ENCODE measurements around the gene PYGL. TPM values are rescaled to one million over a fixed set of nuclear protein-coding genes. Genes with fewer than 3 reads are reported as not detected.
"Not testable (repeated sequence)": the region's sequence is repeated elsewhere in the genome, so short reads cannot be mapped to it uniquely, and the experiment has no call there.

Gene PYGL
- total RNA-seq, 1 donor from 2014 or later = 161 TPM

DNA sequence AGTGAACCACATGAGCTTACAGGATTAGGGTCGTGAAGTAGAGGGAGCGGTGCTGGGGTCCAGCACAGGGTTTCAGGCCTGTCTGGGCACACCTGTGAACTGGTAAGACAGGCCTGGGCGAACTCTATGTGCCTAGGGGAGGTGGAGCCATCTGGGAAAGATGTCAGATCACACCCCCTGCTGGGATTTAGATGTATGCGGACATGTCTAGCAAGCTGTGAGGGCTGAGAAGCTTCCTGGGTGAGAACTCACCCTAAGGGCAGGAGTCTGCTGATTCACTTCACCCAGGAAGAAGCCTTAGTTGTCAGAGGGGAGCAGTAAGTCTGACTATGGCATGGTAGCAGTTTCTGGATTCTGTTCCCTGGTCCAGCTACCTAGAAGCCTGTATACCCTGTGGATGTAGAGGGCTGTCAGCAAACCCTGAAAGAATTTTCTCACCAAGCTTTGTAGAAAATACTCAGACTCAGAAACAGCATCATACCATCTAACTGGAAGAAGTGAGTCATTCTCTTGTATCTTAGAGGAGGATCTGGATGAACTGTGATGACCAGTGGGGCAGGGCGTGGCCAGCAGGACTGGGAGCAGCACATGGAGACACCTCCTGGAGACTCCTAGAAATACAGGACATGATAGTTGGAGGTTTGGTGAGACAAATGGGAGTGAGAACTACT lies 11.2 kb upstream of the PYGL start:
- DNase-seq (ENCODE audit: low read depth) = peak; percentile 92

DNA sequence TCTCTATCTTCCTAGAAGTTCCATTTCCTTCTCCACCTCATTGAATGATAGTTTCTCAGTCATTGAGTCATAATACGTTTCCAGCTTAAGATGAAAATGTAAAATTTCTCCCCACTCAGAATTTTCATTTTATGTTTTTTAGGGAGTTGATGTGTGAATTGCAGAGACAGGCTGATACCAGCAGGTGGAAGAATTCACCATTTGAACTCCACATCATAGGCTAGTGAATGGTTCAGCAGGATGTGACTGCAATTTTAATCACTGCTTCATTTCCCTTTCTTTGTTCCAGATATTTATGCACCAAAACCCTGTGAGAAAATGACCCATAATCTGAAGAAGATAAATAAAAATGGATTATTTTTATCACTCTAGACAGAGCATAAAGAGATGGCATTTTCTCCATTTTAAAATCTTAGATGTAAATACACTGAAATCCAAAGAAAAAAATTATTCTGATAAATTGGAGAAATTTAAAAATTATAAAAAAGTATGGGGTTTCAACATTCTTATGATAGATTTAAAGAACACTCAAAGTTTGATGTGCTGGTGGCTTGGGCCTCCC lies 10.6 kb upstream of the PYGL start:
- peak; percentile 75 for DNase-seq (ENCODE audit: low read depth)

DNA sequence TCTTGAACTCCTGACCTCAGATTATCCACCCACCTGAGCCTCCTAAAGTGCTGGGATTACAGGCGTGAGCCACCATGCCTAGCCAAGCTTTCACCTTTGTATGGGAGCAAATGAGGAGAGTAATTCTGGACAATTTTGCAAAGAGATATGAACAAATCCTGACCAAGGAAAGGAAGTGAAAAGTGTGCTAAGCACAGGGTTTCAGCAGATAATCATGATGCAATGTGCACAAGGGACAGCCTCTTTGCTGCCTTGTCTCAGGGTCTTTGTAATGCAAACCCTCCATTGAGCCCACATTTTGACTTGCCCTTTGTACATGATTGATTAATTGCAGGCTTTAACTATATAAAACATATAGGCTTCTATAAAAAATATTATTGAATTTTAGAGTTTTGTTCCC lies 9.2 kb upstream of the PYGL start:
- no peak for DNase-seq (ENCODE audit: low read depth)

DNA sequence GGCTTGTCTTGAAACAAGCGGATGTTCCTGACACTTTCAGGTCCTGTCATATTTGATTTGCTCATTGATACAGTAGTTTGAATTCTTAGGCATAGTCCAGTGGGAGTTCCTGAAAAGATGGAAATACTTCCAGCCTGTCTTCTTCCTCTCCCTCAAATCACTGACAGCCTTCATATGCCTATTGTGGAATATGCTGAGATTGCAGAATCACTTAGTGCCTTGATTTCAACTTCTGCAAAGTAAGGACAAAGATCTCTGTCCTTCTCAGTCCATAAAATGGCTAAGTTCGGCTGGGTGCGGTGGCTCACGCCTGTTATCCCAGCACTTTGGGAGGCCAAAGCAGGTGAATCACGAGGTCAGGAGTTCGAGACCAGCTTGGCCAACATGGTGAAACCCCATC lies 6.7 kb upstream of the PYGL start:
- no peak for DNase-seq (ENCODE audit: low read depth)

DNA sequence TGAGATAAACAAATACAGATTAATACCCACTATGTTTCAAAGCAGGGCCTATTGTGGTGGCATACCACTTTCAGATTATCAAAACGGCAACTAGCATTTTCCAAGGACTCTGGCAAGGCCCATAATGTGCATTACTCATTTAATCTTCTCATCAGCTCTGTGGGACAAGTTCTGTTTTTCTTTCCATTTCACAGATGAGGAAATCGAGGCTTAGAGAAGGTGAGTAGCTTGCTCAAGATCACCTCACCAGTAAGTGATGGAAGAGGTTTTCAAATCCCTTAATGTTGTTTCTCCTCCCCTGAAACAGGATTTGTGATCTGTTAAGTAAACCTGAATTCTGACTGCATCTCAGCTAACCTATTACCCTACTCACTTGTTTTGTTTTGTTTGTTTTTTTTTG lies 3.9 kb upstream of the PYGL start:
- no peak for DNase-seq (ENCODE audit: low read depth)

DNA sequence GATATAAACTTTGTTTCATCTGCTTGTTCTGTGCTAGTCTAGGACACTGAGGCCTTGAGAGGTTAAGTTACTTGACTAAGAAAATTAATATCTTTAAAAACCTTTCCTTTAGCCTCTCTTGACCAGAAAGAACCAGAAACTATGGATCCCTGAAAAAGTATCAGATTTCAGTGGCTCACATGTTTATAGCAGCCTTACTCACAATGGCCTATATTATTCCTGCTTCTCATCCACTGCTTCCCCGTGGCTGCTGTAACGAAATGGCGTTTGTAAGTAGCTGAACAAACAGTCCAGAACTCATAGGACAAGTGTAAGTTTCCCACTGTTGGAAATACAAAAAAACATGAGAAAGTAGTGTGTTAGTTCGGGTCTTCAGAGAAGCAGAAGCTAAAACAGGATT lies 3.2 kb upstream of the PYGL start:
- DNase-seq (ENCODE audit: low read depth) = peak; percentile 12

DNA sequence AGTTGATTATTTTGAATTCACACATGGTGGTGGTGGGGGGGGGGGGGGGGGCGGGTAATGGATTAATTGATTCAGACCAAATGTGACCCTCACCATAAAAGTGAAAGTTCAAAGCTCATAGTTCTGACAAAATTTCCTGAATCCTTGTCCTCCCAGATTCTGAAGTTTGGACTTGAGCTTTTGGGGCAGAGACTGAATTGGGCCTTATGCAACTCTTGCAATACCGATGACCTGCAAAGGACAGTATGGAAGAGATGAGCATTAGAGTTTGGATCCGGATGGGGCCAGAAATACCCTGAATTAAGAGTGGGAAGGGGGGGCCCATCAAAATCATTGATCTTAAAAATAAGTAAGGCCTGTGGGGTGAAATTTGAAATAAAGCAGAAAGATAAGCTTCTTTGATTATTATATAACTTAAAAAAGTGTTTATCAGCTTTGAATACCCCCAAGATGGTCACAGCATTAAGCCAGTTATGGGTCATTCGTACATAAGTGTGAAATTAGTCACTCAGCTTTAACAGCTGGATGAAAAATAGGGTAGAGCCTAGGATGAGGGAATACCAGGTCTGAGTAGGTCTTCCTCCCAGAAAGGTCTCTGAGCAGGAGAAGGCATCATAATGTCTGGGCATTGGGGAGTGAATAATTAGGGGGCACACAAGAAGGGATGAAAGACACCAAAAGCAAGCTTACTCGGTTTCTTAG lies 2.1 kb upstream of the PYGL start:
- no peak for DNase-seq (ENCODE audit: low read depth)

DNA sequence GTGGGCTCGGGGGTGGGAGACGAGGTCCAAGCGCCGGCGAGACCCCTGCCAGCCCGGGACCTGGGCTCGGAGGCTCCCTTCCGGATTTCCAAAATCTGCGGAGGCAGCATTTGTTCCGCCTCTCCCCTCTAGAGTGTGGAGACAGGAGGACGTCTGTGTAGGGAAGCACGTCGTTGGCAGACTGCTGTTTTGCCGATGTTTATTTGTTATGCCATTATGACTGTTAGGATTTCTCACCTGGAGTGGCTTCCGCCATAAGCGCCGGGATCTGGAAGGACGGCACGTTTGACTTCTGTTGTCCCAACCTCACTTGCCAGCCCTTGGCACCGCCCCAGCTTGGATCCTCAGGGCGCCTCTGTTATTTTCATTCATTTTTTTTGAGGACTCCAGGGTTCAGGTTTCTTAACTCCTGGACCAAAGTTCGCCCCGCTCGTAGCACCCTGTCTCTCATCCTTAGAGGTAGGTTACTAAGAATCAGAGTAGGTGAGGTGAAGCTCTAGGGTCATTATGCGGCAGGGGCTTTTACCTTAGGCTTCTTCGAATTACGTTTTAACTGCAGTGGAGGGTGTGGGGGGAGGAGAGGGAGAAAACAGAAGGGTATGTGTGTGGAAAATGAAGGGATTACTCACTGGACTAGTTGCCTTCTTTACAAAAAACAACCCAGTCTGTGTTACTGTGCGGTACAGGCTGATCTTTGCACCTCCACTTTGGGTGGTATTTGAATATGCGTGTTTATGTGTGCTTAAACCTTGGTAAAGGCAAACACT lies 547 bp upstream of the PYGL start:
- DNase-seq (ENCODE audit: low read depth) = peak; percentile 67

DNA sequence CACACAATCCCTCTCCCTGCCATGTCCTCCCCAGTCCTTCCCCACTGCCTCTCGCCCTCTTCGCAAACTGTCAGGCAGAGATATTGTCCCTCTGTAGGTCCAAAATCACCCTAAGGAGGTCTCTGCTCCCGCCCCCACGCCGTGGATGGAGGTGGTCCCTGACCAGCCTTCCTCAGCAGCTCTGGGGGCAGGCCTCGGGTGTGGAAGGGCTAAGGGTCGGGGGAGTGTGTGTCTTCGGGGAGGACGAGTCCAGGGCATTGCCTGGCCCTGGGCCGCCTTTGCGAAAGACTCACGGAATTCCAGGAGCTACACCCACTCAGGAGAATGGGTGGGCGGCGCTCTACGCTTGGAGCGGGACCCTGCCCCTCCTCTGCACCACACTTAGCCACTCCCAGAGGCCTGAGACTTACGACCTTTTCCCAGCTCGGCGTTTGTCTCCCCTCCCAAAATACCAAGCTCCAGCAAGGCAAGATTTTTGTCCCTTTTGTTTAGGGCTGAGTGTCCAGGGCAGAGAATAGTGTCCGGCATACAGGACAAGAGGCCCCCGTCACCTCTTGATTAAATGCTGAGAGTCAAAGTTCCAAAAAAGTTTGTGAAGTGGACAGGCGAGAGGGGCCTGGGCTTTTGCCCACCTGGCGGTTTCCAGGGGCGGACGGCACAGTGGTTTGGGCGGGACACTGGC lies 881 bp downstream of the PYGL start:
- peak; percentile 70 for DNase-seq (ENCODE audit: low read depth)

DNA sequence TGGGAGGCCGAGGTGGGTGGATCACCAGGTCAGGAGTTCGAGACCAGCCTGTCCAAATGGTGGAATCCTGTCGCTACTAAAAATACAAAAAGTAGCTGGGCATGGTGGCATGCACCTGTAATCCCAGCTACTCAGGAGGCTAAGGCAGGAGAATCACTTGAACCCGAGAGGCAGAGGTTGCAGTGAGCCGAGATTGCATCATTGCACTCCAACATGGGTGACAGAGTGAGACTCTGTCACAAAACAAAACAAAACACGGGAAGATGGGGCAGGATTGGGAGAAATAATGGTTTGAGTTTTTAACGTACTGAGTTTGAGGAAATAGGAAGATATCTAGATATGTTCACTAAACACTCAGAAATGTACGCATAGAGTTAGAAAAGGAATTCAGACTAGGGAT lies 2.6 kb downstream of the PYGL start:
- not testable (repeated sequence) for DNase-seq (ENCODE audit: low read depth)

DNA sequence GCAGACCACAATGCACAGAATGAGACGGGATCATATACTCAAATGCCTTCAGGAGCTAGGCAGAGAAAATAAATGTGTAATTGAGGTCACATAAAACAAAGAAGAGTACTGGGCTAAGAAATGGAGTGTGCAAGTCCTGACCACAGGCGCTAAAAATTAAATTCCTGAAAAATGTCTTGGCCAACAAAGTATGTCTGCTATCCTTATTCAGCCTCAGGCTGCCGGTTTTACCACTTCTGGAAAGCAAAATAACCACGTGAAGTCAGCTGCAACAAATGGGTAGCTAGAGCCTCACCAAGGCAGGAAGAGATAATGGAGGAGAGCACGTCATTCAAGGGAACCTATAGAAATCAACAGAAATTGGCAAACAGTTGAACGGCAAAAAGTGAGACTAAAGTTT lies 3.1 kb downstream of the PYGL start:
- DNase-seq (ENCODE audit: low read depth) = peak; percentile 61

DNA sequence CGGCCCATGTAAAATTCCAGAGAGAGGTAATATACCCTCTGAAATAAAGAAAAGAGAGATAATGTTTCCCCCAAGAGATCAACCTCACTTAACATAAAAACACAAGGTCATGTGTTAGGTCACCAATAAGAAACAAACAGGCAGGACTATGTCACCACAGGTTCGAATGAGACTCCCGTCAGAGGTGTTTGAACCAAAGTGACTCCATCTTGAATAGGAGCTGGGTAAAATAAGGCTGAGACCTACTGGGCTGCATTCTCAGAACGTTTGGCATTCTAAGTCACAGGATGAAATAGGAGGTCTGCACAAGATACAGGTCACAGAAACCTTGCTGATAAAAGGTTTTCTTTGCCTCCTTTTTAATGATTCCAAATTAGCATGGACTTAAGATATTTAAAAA lies 6.5 kb downstream of the PYGL start:
- DNase-seq (ENCODE audit: low read depth) = no peak

DNA sequence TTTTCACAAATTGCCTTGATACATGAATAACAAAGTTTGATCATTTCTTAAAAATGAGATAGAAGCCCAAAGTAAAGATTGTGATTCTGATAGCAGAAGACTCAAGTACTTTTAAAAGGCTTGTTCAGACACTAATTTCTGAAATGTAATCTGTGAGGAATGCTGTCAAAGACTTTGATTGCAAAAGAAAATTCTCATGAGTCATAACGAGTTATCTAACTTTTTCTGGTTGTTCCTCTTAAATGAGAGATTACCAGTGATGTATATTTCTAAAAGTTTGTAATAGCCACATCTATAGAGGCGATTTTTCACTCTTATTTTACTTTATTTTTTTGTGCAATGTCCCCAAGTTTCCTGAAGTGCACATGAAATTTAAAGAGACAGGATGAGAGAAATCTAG lies 7.0 kb downstream of the PYGL start:
- no peak for DNase-seq (ENCODE audit: low read depth)

DNA sequence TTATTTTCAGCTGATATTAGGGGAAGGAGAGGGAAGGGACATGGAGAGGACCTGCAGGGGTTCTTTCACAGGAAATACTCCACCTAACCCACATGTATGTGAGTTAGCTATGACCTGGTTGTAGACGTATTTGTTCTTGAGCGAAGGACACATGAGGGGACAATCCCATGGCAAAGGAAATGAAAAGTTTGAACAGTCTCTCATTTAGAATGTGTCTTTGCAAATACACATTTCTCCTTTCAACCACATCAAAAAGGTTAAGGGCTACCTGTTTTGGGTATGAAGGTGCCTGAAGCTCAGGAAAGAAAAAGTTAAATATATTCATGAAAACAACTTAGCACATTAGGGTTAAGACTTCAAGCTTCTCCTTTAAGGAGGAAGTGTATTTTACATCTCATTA lies 7.4 kb downstream of the PYGL start:
- DNase-seq (ENCODE audit: low read depth) = no peak

DNA sequence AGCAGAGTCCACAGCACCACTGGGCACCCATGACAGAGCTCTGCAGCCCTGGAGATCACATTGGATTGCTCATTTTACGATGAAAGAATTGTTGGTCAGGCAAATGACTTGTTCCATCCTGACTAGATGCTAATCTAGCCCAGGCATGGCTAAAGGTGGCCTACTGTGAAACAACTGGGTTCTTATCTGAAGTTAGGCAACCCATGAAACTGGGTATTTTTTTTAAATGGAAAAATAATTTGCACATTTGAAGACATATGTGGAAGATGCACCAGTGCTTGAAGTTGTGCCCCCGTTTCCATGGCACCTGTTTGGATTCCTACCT lies 8.3 kb downstream of the PYGL start:
- no peak for DNase-seq (ENCODE audit: low read depth)

DNA sequence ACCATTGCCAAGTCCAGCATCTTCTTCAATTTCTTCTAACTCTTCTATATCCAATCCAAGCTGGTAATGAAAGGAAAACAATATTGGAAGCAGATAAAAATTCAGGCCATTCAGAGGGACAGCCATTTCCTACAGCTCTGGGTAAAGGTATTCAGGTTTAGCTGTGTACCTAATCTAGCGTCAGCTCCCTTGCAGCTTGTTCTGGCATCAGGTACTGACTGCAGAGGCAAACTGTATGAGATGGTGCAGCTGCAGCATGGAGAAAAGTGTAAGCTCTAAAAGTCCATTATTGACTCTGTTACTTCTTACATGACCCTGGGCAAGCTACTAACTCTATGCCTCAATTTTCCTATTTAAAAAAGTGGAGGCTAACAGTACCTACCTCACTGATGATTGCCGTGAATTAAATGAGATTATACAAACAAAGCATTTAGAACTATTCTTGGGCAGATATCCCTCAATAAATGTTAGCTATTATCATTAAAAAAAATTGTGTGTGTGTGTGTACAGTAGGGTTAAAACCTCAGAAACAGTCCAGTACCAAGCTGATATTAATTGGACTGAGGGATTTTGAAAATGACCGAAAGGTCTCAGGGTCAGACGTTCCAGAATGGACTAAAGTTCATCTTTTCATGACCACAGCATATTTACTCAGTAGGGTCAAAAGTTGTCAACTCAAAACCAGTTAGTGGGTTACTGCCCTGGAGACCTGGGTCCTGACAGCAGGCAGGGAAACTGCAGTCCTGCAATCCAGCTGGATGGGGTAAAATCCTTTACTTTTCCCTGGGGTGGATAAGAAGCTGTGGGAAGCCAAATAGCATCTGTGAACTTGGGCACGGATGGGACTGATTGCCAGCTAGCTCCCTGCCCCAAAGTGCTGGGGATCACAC lies 8.9 kb downstream of the PYGL start:
- no peak for DNase-seq (ENCODE audit: low read depth)

DNA sequence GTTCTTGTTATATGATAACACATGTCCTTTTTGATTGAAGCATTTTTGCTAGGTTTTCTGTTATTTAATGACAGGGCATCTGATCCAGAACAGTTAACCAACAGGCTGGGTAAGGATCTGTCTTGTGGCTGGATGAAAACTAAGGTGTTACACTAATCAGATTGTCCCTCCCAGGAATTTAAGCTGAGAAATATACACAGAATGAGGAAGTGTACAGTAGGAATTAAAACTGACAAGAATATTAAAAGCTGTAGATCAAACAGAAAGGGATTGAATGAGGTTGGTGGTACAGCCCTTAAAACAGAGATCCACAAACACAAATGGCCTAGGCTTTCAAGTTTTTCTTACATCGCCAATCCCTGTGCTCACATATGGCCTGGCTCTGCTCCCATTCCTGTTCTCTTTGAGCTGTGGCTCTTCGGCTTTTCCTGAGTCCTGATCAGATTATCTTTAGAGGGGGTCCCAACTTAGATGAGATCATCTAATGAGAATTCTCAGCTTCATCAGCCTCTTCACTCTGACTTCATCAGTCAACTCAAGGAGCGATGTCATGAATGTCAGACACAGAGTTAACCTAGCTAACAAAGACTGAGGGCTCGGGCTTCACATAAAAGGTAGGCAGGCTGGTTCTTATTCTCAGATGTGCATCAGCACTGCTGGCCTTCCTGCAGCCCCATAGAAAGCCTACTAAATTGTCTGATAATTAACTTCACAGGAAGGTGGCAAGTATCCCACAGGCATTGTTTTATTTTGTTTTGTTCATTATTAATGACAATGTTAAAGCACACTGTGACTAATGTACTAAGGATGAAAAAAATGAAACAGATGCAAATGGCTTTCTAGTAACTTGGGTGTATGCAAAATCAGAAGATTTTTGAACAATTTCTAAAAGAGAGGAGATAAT lies 11.4 kb downstream of the PYGL start:
- no peak for DNase-seq (ENCODE audit: low read depth)

DNA sequence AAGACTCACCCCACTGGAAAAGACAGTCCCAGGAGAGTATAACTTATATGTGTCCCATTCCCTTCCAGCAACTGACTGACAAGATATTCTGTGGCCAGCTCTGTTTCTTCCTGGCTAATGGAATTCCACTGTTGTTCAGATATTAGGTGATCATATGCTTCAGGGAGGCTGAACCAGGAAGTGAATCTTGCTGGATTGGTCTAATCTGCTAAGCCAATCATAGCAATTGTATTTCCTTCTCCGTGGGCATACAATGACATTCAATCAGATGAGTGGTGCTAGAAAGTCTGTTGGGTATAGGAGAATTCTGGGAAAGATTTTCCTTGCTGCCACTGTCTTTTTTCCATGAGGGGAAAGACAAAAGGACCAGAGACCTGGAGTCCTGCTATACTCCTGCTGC lies 12.1 kb downstream of the PYGL start:
- DNase-seq (ENCODE audit: low read depth) = no peak

DNA sequence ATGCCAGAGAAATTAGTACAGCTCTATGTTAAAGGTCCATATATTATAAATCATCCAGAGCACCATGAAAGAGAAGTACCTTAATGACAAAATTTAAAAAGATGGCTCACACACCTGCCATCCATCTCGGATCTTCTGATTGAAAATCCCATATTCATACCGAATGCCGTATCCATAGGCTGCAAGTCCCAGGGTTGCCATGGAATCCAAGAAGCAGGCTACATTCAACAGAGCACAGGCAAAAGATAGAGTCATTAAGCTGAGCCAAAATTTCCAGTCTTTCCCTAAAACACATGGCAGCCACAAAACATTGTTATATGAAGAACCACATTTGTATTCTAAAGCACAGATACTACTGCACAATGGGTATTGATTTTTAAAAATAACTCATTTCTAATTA lies 12.7 kb downstream of the PYGL start:
- DNase-seq (ENCODE audit: low read depth) = no peak

DNA sequence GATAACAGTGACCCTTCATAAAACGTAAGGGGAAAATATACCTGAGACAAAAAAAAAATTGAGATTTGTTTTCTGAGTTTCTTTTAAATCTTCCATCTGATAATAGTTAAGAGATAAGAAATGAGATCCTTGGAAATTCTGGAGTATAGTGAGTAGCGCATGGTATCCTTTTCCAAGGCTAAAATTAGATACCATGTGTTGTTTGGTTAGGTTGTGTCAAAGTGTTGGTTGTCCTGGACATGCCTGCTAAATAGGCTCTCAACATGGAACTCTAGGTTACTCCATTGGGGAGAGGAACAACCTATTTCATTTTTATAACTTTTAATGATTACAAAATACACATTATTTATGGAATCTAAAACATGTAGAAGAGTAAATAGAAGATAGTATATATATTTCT lies 14.8 kb downstream of the PYGL start:
- peak; percentile 76 for DNase-seq (ENCODE audit: low read depth)

Data from myocyte (in vitro differentiated cells).